ENCODE measurements around the gene CNP. TPM values are rescaled to one million over a fixed set of nuclear protein-coding genes. Genes with fewer than 3 reads are reported as not detected.

Gene CNP
- total RNA-seq, 1 experiment from 2014 or later, result 78.5 TPM

- no peak overlapping the region for H2AK5ac ChIP-seq (ENCODE audit: insufficient read length, low read length)
- no peaks in the 10 kb centered on the region for H3K9me3 ChIP-seq (ENCODE audit: control insufficient read depth, low read depth, low read length)
- H3K14ac ChIP-seq (ENCODE audit: insufficient read depth, low read length), result no peak overlapping the region; the same call in 1 of the 2 replicates
- Mint-ChIP-seq H3K27ac (peak overlapping the region in 1 of 3 experiments; percentile 61; a peak in 1 of 7 replicates), H3K9me3 (no peaks in the 10 kb centered on the region), H3K4me1 (no peaks in the 10 kb centered on the region), H3K36me3 (ENCODE audit: insufficient read depth in 1 of 3, low read depth in 3 of 3) (peaks cover 35 to 88% (median 86%) of the 10 kb centered on the region in 3 experiments), H3K27me3 (ENCODE audit: low read depth) (no peaks in the 10 kb centered on the region), H3K4me3 (no peak overlapping the region)
- no peak overlapping the region for H4K5ac ChIP-seq (ENCODE audit: insufficient read length, low read depth, low read length)
- no peak overlapping the region for H2BK12ac ChIP-seq (ENCODE audit: insufficient read length, low read depth, low read length)
- DNase-seq, result no peak
- H3K9ac ChIP-seq (ENCODE audit: extremely low read depth, insufficient read length, low read length), result no peak overlapping the region
- H3K23me2 ChIP-seq (ENCODE audit: insufficient read length, low read depth, low read length, poor library complexity, severe bottlenecking), result no peaks in the 10 kb centered on the region
- no peak overlapping the region for H3K18ac ChIP-seq (ENCODE audit: insufficient read length, low read depth, low read length)
- H3K79me2 ChIP-seq (ENCODE audit: insufficient read depth, low read length), result no peaks in the 10 kb centered on the region
- no peak overlapping the region for H2BK15ac ChIP-seq (ENCODE audit: low read depth, low read length)
- H4K20me1 ChIP-seq (ENCODE audit: control insufficient read depth, insufficient read depth, insufficient read length), result no peaks in the 10 kb centered on the region
- no peak overlapping the region for H3K4me2 ChIP-seq (ENCODE audit: insufficient read depth, insufficient read length, low read length)
- no peak overlapping the region for H3K56ac ChIP-seq (ENCODE audit: insufficient read length, low read depth, low read length)
- no peaks in the 10 kb centered on the region for H3K27me3 ChIP-seq (ENCODE audit: insufficient read depth, low read length)
- H4K8ac ChIP-seq (replicated peaks; ENCODE audit: insufficient read length, low read depth, low read length), result no peak overlapping the region
- H3K23ac ChIP-seq (ENCODE audit: insufficient read length, low read depth, low read length), result no peak overlapping the region
- H3K4ac ChIP-seq (ENCODE audit: low read depth, low read length), result no peak overlapping the region
- H4K91ac ChIP-seq (ENCODE audit: insufficient read length, low read depth, low read length), result no peak overlapping the region
- H2BK120ac ChIP-seq (ENCODE audit: low read depth, low read length, poor library complexity, severe bottlenecking), result no peak overlapping the region
- no peak overlapping the region for H3T11ph ChIP-seq (ENCODE audit: low read length)
- no peak overlapping the region for H3K27ac ChIP-seq (ENCODE audit: insufficient read length, low read depth, low read length)
- no peak overlapping the region for H2BK20ac ChIP-seq (ENCODE audit: low read depth, low read length, poor library complexity, severe bottlenecking)
- H3K4me1 ChIP-seq (ENCODE audit: insufficient read depth, low read length), result no peaks in the 10 kb centered on the region
- TF ChIP-seq, protein P1, sequence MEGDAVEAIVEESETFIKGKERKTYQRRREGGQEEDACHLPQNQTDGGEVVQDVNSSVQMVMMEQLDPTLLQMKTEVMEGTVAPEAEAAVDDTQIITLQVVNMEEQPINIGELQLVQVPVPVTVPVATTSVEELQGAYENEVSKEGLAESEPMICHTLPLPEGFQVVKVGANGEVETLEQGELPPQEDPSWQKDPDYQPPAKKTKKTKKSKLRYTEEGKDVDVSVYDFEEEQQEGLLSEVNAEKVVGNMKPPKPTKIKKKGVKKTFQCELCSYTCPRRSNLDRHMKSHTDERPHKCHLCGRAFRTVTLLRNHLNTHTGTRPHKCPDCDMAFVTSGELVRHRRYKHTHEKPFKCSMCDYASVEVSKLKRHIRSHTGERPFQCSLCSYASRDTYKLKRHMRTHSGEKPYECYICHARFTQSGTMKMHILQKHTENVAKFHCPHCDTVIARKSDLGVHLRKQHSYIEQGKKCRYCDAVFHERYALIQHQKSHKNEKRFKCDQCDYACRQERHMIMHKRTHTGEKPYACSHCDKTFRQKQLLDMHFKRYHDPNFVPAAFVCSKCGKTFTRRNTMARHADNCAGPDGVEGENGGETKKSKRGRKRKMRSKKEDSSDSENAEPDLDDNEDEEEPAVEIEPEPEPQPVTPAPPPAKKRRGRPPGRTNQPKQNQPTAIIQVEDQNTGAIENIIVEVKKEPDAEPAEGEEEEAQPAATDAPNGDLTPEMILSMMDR (conservative IDR thresholded peaks at IDR 0.05), result no peak
- no CpG with 5 or more reads among the region's 9 CpGs for WGBS (ENCODE audit: extremely low coverage, insufficient read length, low lambda C conversion rate)
- H2BK5ac ChIP-seq (ENCODE audit: insufficient read length, low read length), result no peak overlapping the region
- no peaks in the 10 kb centered on the region for H3K79me1 ChIP-seq (ENCODE audit: insufficient read depth, low read depth, low read length, poor library complexity, severe bottlenecking)
- H2AFZ ChIP-seq (ENCODE audit: low read length), result no peak overlapping the region
Observed at GRCh38 chr17:41975099-41976083, 8.8 kb downstream of the CNP start.
